ENCODE measurements around the gene NPY5R. TPM values are rescaled to one million over a fixed set of nuclear protein-coding genes. Genes with fewer than 3 reads are reported as not detected.

NPY5R gene
- total RNA-seq (2021; ENCODE audit: unreplicated experiment) (not detected), Bru-seq, nascent RNA (not detected), BruChase-seq, experiment 1, labeled RNA remaining after a 6-hour chase (not detected), BruChase-seq, experiment 2, labeled RNA remaining after a 2-hour chase (not detected)
- polyA plus RNA-seq (2012) = not detected in 2 replicates
- long read RNA-seq = 0 reads

GRCh38 chr4:163343604-163344146, at the start of gene NPY5R:
TSS of gene NPY5R (plus strand) at chr4:163343892. CDS start at chr4:163350274, 6,382 bp downstream.
- intact Hi-C loops (cut with micrococcal nuclease) = no loop called here
- CTCF ChIA-PET = no interaction called here
- no peak within 1 kb of the TSS for H3K4me2 ChIP-seq (ENCODE audit: low read length)

More at GRCh38 chr4:163343604-163344146, at the start of gene NPY5R:
- Histone ChIP-seq H3K36me3 (ENCODE audit: control insufficient read depth in 1 of 2, insufficient read depth in 2 of 2, low read length in 2 of 2) (no peaks in the 10 kb centered on the region), H3K9ac (ENCODE audit: low read length) (no peak within 1 kb of the TSS), H3K9me2 (ENCODE audit: insufficient read depth) (no peaks in the 10 kb centered on the region), H3K9me3 (ENCODE audit: control insufficient read depth in 1 of 2, insufficient read depth in 1 of 2, low read depth in 1 of 2, low read length in 2 of 2) (no peaks in the 10 kb centered on the region), H3K4me3 (replicated peaks in 1 of 2; ENCODE audit: low read depth in 1 of 2, low read length in 2 of 2) (no peak within 1 kb of the TSS), H4K20me1 (ENCODE audit: insufficient read depth) (no peaks in the 10 kb centered on the region), H2AFZ (ENCODE audit: low read depth, low read length, poor library complexity, severe bottlenecking) (no peak within 1 kb of the TSS), H3K4me1 (ENCODE audit: control insufficient read depth in 1 of 2, insufficient read depth in 2 of 2, low read length in 2 of 2) (no peaks in the 10 kb centered on the region), H3K79me2 (ENCODE audit: insufficient read depth, low read length) (no peaks in the 10 kb centered on the region), H3K27me3 (ENCODE audit: insufficient read depth, low read length) (no peaks in the 10 kb centered on the region), H3K27ac (ENCODE audit: low read depth, low read length) (no peak within 1 kb of the TSS)
- ATAC-seq (no peak), DNase-seq (ENCODE audit: low read depth, low spot score) (no peak)
- POLR2A ChIA-PET = no interaction called here
- RAD21 ChIA-PET (ENCODE audit: low non-redundant PET in 1 of 2, low total read pairs in 2 of 2, uncharacterized antibody in 2 of 2, unreplicated experiment in 2 of 2) = no interaction called here
- BruUV-seq (replicated peaks) = no TSS peak
- TF ChIP-seq YY1 (IDR thresholded peaks at IDR 0.05; ENCODE audit: extremely low read depth, insufficient replicate concordance, low read depth, low read length) = no peak
- no peak for TF ChIP-seq FOSL1 (IDR thresholded peaks at IDR 0.05; ENCODE audit: low read depth)
- no peak for TF ChIP-seq ZNF274 (IDR thresholded peaks at IDR 0.05; ENCODE audit: low read depth, low read length)
- TF ChIP-seq CBX3 (IDR thresholded peaks at IDR 0.05; ENCODE audit: low read depth) = no peak
- TF ChIP-seq ZBTB33 (IDR thresholded peaks at IDR 0.05; ENCODE audit: extremely low read depth, insufficient replicate concordance, low read length) = no peak
- TF ChIP-seq EZH2phosphoT487 (IDR thresholded peaks at IDR 0.05; ENCODE audit: borderline replicate concordance) = no peak
- no peak for TF ChIP-seq MAX (IDR thresholded peaks at IDR 0.05)
- no peak for TF ChIP-seq JUND (IDR thresholded peaks at IDR 0.05)
- TF ChIP-seq REST (IDR thresholded peaks at IDR 0.05; ENCODE audit: low read depth) = no peak
- no peak for TF ChIP-seq SRF (IDR thresholded peaks at IDR 0.05; ENCODE audit: low read depth)
- no peak for TF ChIP-seq EGR1 (IDR thresholded peaks at IDR 0.05; ENCODE audit: low read depth)
- no peak for TF ChIP-seq SIN3A (IDR thresholded peaks at IDR 0.05; ENCODE audit: low read depth)
- no peak for TF ChIP-seq POLR2AphosphoS5 (IDR thresholded peaks at IDR 0.05; ENCODE audit: low read depth, low read length)
- TF ChIP-seq ATF3 (IDR thresholded peaks at IDR 0.05) = no peak
- TF ChIP-seq CTCF (IDR thresholded peaks at IDR 0.05 in 2 of 3, conservative IDR thresholded peaks at IDR 0.05 in 1 of 3; ENCODE audit: borderline replicate concordance in 1 of 3, insufficient read depth in 1 of 3, low read depth in 2 of 3, low read length in 2 of 3) = no peak
- no peak for TF ChIP-seq RAD21 (IDR thresholded peaks at IDR 0.05; ENCODE audit: low read depth)
- TF ChIP-seq ELF1 (IDR thresholded peaks at IDR 0.05; ENCODE audit: borderline replicate concordance, low read depth) = no peak
- no peak for TF ChIP-seq ZFX (IDR thresholded peaks at IDR 0.05)
- TF ChIP-seq SP1 (IDR thresholded peaks at IDR 0.05; ENCODE audit: low read depth) = no peak

Measured in HCT116 (cell line).